ENCODE results near the gene OR9Q1. TPM values are rescaled to one million over a fixed set of nuclear protein-coding genes. Genes with fewer than 3 reads are reported as not detected.

The OR9Q1 gene
- total and polyA plus RNA-seq, 2 of the 8 experiments (the other 6 are each of a cell fraction or from before 2014, with no cell fraction given) = not detected

GRCh38 chr11:58057481-58057880 lies 33.8 kb downstream of the OR9Q1 start:
- 85% methylated on average over 3 of the region's 3 CpGs; no CpG with 5 or more reads in 1 of the 2 experiments for WGBS, 2 experiments (ENCODE audit: extremely low coverage in 1 of 2, insufficient coverage in 1 of 2, insufficient read length in 1 of 2, insufficient replicate concordance in 2 of 2, low coverage in 1 of 2, low lambda C conversion rate in 2 of 2, missing lambda C conversion rate in 1 of 2)
- no peaks in the 10 kb centered on the region for H3K36me3 ChIP-seq (ENCODE audit: control insufficient read depth in 2 of 4, insufficient read depth in 4 of 4, low read length in 3 of 4)
- H3K56ac ChIP-seq (replicated peaks; ENCODE audit: insufficient read length, low read depth, low read length) = no peak overlapping the region
- no peaks in the 10 kb centered on the region for H3K79me1 ChIP-seq (ENCODE audit: low read depth, low read length)
- H2BK120ac ChIP-seq (replicated peaks; ENCODE audit: low read depth, low read length) = no peak overlapping the region
- DNase-seq (ENCODE audit: low read depth in 1 of 2, low spot score in 2 of 2) = no peak
- no peak overlapping the region for H3K4ac ChIP-seq (replicated peaks; ENCODE audit: insufficient read length, low read depth, low read length)
- ChIA-PET CTCF (ENCODE audit: partially characterized antibody) (interaction anchor here (1.0 to 1.2 kb wide), 2 partner anchors 80 to 448 kb away, joined by 4 read pairs; no protein-coding TSS in a partner anchor), POLR2A (ENCODE audit: partially characterized antibody) (interaction anchor here (1.5 kb wide), 1 partner anchor 316 kb away, joined by 3 read pairs; the partner anchor contains the start of gene SELENOH)
- peak overlapping the region; percentile 6; the same call in 1 of the 2 replicates for H2AFZ ChIP-seq (ENCODE audit: low read length)
- H3K9me3 ChIP-seq (ENCODE audit: insufficient read depth in 2 of 2, low read depth in 1 of 2, low read length in 1 of 2) = no peaks in the 10 kb centered on the region
- H3K18ac ChIP-seq (ENCODE audit: extremely low read depth, low read length) = no peak overlapping the region
- H3K27me3 ChIP-seq (replicated peaks in 1 of 4; ENCODE audit: control insufficient read depth in 3 of 4, extremely low read depth in 1 of 4, insufficient read depth in 3 of 4, low read length in 3 of 4) = no peaks in the 10 kb centered on the region
- no peak overlapping the region for H2BK15ac ChIP-seq (ENCODE audit: low read length)
- H2BK5ac ChIP-seq (ENCODE audit: low read depth, low read length) = no peak overlapping the region
- H3K79me2 ChIP-seq (ENCODE audit: control insufficient read depth in 1 of 2, insufficient read depth in 2 of 2, low read length in 2 of 2) = no peaks in the 10 kb centered on the region
- H3K27ac ChIP-seq (ENCODE audit: low read depth, low read length) = no peak overlapping the region
- H3K9ac ChIP-seq (replicated peaks in 1 of 4; ENCODE audit: extremely low read depth in 1 of 4, low read depth in 3 of 4, low read length in 3 of 4) = no peak overlapping the region
- no peak overlapping the region for H4K5ac ChIP-seq (ENCODE audit: insufficient read length, low read depth, low read length)
- no peak overlapping the region for H4K91ac ChIP-seq (replicated peaks; ENCODE audit: insufficient read length, low read length)
- H3K23ac ChIP-seq (ENCODE audit: insufficient read length) = no peak overlapping the region
- no peak overlapping the region for H4K8ac ChIP-seq (ENCODE audit: extremely low read depth, insufficient read depth, low read length)
- no peak overlapping the region for H2BK12ac ChIP-seq (ENCODE audit: low read depth, low read length)
- H3K4me1 ChIP-seq (replicated peaks in 1 of 4; ENCODE audit: control insufficient read depth in 3 of 4, insufficient read depth in 4 of 4, low read length in 3 of 4) = peaks cover 0 to 19% (median 16%) of the 10 kb centered on the region in 4 experiments; a peak in 6 of 7 replicates
- no peak for FAIRE-seq
- TF ChIP-seq, protein P1, sequence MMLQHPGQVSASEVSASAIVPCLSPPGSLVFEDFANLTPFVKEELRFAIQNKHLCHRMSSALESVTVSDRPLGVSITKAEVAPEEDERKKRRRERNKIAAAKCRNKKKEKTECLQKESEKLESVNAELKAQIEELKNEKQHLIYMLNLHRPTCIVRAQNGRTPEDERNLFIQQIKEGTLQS (IDR thresholded peaks at IDR 0.05; ENCODE audit: insufficient read depth, low read depth, low read length) = no peak
- no peak for TF ChIP-seq ASH2L (IDR thresholded peaks at IDR 0.05; ENCODE audit: low read length)
- H2AK5ac ChIP-seq (ENCODE audit: low read depth, low read length) = no peak overlapping the region
- no peak overlapping the region for H3K4me2 ChIP-seq (ENCODE audit: insufficient read depth in 1 of 2, low read depth in 2 of 2, low read length in 2 of 2)
- H4K20me1 ChIP-seq (replicated peaks in 1 of 2; ENCODE audit: control insufficient read depth in 1 of 2, insufficient read depth in 2 of 2, low read length in 2 of 2) = no peaks in the 10 kb centered on the region
- no peak overlapping the region for H3K4me3 ChIP-seq (ENCODE audit: extremely low read depth in 1 of 4, insufficient read depth in 2 of 4, low read depth in 3 of 4, low read length in 4 of 4)
- no peak overlapping the region for H3K14ac ChIP-seq (ENCODE audit: insufficient read length)
- no peak overlapping the region for H2BK20ac ChIP-seq (ENCODE audit: low read length)
- no peaks in the 10 kb centered on the region for H3K23me2 ChIP-seq (ENCODE audit: low read depth, low read length)
